ENCODE results near the gene LGALS4.
"Not testable (repeated sequence)": the region's sequence is repeated elsewhere in the genome, so short reads cannot be mapped to it uniquely, and the experiment has no call there.

The LGALS4 gene

GRCh38 chr19:38801359-38802095 lies 11.2 kb downstream of the LGALS4 start:
- DNase-seq (ENCODE audit: extremely low read depth, insufficient read length) = no peak
- Histone ChIP-seq H3K36me3 (ENCODE audit: control insufficient read depth, insufficient read depth, low read length) (no peaks in the 10 kb centered on the region), H3K27me3 (replicated peaks; ENCODE audit: control insufficient read depth, insufficient read depth, low read length) (no peaks in the 10 kb centered on the region), H3K4me3 (replicated peaks; ENCODE audit: low read depth, low read length) (no peak overlapping the region)
- no peak for TF ChIP-seq CTCF (IDR thresholded peaks at IDR 0.05; ENCODE audit: insufficient read depth, low read length, poor library complexity, severe bottlenecking)

- H3K27me3 ChIP-seq (replicated peaks; ENCODE audit: control insufficient read depth, insufficient read depth, low read length) = no peaks in the 10 kb centered on the region
- no peak overlapping the region for H3K4me3 ChIP-seq (replicated peaks; ENCODE audit: low read depth, low read length)
- H3K36me3 ChIP-seq (ENCODE audit: control insufficient read depth, insufficient read depth, low read length) = no peaks in the 10 kb centered on the region
- DNase-seq (ENCODE audit: extremely low read depth, insufficient read length) = no peak
- TF ChIP-seq CTCF (IDR thresholded peaks at IDR 0.05; ENCODE audit: insufficient read depth, low read length, poor library complexity, severe bottlenecking) = no peak
These were observed 12.0 kb downstream of the LGALS4 start for GRCh38 chr19:38800577-38801347.

- H3K4me3 ChIP-seq (replicated peaks; ENCODE audit: low read depth, low read length) = no peak overlapping the region
- no peak for DNase-seq (ENCODE audit: extremely low read depth, insufficient read length)
- H3K36me3 ChIP-seq (ENCODE audit: control insufficient read depth, insufficient read depth, low read length) = no peaks in the 10 kb centered on the region
- no peak for TF ChIP-seq CTCF (IDR thresholded peaks at IDR 0.05; ENCODE audit: insufficient read depth, low read length, poor library complexity, severe bottlenecking)
- no peaks in the 10 kb centered on the region for H3K27me3 ChIP-seq (replicated peaks; ENCODE audit: control insufficient read depth, insufficient read depth, low read length)
These were observed 13.6 kb downstream of the LGALS4 start for GRCh38 chr19:38799104-38799503.

GRCh38 chr19:38797781-38798180 lies 15.0 kb downstream of the LGALS4 start:
- not testable (repeated sequence) for DNase-seq (ENCODE audit: extremely low read depth, insufficient read length); H3K27me3 ChIP-seq (replicated peaks; ENCODE audit: control insufficient read depth, insufficient read depth, low read length); H3K4me3 ChIP-seq (replicated peaks; ENCODE audit: low read depth, low read length); H3K36me3 ChIP-seq (ENCODE audit: control insufficient read depth, insufficient read depth, low read length)

- Histone ChIP-seq H3K27me3 (replicated peaks; ENCODE audit: control insufficient read depth, insufficient read depth, low read length) (no peaks in the 10 kb centered on the region), H3K4me3 (replicated peaks; ENCODE audit: low read depth, low read length) (no peak overlapping the region), H3K36me3 (ENCODE audit: control insufficient read depth, insufficient read depth, low read length) (no peaks in the 10 kb centered on the region)
- TF ChIP-seq CTCF (IDR thresholded peaks at IDR 0.05; ENCODE audit: insufficient read depth, low read length, poor library complexity, severe bottlenecking) = no peak
- DNase-seq (ENCODE audit: extremely low read depth, insufficient read length) = no peak
These were observed 16.6 kb downstream of the LGALS4 start for GRCh38 chr19:38796154-38796553.

- DNase-seq (ENCODE audit: extremely low read depth, insufficient read length) = no peak
- no peaks in the 10 kb centered on the region for H3K36me3 ChIP-seq (ENCODE audit: control insufficient read depth, insufficient read depth, low read length)
- no peak for TF ChIP-seq CTCF (IDR thresholded peaks at IDR 0.05; ENCODE audit: insufficient read depth, low read length, poor library complexity, severe bottlenecking)
- H3K27me3 ChIP-seq (replicated peaks; ENCODE audit: control insufficient read depth, insufficient read depth, low read length) = no peaks in the 10 kb centered on the region
- H3K4me3 ChIP-seq (replicated peaks; ENCODE audit: low read depth, low read length) = no peak overlapping the region
These were observed 17.2 kb downstream of the LGALS4 start for GRCh38 chr19:38795549-38795948.
